HG03039 (cell line): ENCODE results near the gene NFXL1.

ENCODE experiments used
- ATAC-seq: cut with Tn5 transposase; IDR thresholded peaks from one replicate; pipeline ENCODE4 v1.9.1; 2021; ENCODE audit warnings: mild to moderate bottlenecking, moderate library complexity; ENCODE audit not compliant: unreplicated experiment

The NFXL1 gene

GRCh38 chr4:47899639-47900038 is 14.7 kb downstream of the NFXL1 start:
- no peak for ATAC-seq

DNA sequence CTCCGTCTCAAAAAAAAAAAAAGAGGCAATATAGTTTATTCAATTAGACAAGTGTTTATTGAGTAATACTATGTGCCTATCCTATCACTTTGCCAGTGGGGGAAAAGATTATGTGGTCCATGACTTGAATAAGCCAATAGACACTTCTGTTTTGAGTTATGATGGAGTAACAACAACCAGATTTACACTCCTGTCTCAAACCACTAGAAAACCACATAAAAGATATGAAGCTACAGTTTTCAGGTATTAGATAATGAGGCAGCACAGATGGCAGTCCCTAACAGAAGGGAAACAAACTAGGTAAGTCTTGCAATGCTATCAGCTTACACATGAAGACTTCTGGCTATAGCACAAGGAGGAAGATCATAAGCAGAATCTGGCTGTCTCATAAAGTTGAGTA is 22.5 kb downstream of the NFXL1 start:
- no peak for ATAC-seq

DNA sequence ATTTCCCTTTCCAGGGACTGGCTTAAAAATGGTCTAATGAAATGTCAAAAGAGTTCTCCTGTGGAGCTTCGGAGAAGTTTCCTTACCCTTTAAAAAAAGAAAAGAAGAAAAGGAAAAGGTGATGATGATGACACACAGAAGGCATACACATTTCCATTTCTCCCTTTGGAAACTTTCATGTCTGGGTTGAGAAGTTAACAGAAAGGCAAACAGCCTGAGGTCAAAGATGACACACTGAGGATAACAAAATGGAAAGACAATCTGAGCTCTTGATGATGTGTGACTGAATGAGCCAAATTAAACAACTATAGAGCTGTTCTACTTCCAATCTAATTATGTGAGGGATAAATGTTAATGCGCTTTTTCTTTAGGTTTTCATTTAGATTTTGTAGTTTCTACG is 32.2 kb downstream of the NFXL1 start:
- ATAC-seq, result no peak

DNA sequence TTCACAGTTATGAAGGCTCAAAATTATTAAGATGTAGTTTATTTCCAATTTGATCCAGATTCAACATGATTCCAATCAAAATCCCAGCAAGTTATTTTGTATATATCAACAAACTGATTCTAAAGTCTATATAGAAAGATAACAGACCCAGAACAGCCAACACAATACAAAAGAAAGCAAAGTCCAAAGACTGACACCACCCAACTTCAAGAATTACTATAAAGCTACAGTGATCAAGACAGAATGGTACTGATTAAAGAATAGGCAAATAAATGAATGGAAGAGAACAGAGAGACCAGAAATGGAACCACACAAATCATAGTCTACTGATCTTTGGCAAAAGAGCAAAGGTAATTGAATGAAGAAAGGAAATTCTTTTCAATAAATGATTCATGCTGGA is 34.9 kb downstream of the NFXL1 start:
- ATAC-seq, result no peak

DNA sequence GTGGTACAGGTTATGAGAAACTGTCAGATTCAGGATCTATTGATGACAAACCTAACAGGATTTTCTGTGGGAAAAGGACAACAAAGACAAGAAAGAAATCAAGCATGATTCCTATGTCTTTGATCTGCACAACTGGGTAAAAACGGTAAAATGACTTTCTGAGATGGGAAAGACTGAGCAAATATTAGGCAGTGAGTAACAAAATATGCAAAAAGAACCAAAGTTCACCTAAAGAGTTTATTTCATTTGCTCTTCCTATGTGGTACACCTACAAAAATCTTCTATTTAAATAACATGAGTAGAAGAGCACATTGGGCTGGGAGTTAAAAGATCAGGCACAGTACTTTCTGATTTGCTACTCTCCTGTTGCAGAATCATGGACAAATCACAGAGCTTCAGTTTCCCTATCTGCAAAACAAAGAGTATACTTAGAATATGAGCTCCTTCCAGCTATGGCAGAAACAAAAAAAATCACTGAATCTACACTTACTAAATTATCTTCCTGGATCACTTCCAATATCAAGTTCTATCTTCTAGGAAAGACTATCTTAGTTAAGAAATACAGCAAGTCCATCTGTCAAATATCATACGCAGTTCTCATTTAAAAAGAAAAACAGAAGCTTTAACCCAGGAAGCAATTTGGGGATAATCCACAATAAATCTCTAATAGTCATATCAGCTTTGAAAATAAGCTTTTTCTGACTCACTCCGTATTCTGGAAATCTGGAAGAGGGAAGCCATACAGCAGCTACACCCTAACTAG is 37.4 kb downstream of the NFXL1 start:
- ATAC-seq, result no peak

DNA sequence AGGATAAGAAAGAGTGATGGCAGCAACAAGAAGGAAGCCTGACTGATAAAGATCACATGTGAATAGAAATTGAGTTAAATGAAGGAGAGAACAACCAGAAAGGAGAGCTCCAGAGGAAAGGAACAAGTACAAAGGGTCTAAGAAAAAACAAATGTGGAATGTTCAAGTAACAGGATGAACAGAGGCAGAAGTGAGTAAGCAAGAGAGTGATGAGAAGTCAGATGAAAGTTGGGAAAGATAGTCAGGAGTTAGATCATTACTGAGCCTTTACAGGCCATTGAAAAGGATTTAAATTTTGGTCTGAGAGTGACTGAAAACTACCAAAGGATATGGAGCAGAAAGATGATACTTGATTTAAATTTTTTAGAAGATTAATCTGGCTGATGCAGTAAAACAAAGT is 38.1 kb downstream of the NFXL1 start:
- no peak for ATAC-seq

GRCh38 chr4:47873877-47874541 is 40.4 kb downstream of the NFXL1 start:
- no peak for ATAC-seq

DNA sequence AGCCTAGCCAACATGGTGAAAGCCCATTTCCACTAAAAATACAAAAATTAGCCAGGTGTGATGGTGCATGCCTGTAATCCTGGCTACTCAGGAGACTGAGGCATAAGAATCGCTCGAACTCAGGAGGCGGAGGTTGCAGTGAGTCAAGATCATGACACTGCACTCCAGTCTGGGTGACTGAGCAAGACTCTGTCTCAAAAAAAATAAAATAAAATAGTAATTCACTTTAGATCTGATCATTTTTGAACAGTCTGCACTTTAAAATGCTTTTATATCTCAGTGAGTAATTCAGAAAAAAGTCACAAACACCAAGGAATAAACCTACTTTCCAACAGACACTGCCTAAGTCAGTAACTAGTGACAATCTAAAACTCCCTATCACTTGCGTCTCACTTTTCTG is 50.9 kb downstream of the NFXL1 start:
- no peak for ATAC-seq

- no peak for ATAC-seq
These were observed 52.1 kb downstream of the NFXL1 start for GRCh38 chr4:47862297-47862696.

DNA sequence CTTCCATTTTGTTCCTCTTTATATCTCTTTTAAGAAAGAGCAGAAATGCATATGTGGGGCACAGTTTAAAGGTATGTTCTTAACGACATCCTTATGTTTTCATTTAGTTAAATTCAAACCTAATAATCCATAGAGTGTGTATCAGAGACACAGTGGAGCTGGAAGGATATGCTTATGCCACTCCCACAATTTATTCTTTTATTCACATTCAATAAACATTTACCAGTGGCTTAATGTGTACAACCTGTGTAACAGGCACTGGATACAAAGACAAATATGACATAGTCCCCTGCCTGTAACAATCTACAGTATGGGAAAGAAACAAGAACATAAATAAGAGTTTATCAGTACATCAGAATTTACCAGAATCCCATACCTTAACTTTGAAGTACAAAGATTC is 54.1 kb downstream of the NFXL1 start:
- no peak for ATAC-seq

DNA sequence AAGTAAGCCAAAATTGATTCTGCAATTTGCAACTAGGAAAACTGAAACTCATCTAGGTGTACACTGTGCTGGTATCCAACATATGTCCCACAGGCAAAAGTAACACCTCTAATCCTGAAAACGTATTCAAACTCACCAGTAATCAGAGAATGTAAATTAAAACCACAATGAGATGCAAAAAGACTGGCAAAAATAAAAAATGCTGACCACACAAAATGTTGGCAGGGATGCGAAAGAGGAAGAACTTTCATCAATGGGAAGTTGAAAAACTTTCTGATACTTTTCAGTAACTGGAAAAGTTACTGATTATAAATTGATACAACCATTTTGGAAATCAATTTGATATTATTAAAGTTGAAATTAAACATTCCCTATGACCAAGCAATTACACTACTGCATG is 56.4 kb downstream of the NFXL1 start:
- no peak for ATAC-seq

DNA sequence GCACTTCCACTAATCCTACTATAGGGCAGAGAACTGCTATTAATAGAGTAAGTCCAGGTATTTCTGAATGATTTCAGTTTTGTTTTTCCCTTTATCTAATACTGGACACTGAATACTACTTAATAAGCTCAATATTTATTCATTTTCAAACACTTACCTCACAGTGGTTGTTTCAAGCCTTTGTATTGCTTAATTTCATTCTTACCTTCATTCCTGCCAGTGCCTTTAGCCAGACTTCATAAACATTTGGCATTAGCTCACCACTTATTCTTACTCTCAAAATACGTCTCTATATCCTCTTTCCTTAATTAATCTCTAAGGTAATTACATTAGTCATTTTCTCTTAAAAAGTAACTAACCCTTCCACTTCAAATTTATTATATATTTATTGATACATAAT is 57.7 kb downstream of the NFXL1 start:
- no peak for ATAC-seq

- no peak for ATAC-seq
These were observed 59.0 kb downstream of the NFXL1 start for GRCh38 chr4:47855350-47855749.

DNA sequence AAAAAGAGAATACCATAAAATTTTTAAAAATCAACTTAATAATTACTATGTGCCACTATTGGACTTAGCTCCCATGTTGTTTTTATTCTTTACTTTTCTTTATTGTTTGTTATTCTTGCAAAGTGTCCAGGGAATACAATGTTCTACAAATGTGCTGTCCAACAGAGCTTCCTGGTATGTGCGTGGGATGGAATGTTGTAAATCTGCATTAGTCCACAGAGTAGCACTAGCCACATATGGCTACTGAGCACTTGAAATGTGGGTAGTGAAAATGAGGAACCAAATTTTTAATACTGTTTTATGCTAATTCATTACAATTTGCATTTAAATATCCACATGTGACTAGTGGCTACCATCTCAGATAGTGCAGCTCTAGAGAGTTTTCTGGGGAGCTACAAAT is 62.2 kb downstream of the NFXL1 start:
- no peak for ATAC-seq

GRCh38 chr4:47849466-47849865 is 64.9 kb downstream of the NFXL1 start:
- no peak for ATAC-seq

DNA sequence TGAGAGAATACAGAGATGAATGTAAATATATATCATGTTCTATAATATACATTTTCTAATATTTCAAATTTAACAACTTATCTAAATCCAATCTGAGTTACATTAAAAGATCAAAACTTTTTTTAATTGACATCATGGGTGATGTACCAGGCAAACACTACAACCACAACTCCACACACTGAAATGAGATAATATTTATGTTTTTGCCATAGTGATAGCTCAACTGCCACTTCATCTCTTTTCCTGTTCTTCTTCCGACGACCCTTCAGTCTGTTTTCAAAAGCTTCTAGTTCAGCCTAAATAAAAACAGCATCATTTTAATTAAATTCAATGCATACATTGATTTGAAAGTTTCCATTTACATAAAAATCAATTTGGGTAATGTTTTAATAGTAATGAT is 66.3 kb downstream of the NFXL1 start:
- no peak for ATAC-seq

DNA sequence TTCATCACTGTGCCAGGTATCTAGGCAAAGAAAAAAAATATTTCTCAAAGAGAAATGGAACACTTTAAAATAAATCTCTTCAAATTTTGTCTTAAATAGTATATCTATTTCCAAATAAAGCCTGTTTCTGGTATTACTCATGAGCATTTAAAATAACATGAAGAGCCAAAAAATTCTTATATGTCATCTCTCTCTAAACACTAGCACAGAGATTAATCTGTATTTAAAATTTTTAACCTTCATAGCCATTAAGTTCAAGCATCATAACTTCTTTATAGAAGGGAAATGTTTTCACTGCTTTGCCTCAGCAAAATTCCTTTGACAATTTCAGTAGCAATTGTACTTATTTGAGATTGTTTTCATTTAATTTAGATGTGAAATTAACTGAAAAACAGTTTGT is 71.4 kb downstream of the NFXL1 start:
- ATAC-seq, result no peak

DNA sequence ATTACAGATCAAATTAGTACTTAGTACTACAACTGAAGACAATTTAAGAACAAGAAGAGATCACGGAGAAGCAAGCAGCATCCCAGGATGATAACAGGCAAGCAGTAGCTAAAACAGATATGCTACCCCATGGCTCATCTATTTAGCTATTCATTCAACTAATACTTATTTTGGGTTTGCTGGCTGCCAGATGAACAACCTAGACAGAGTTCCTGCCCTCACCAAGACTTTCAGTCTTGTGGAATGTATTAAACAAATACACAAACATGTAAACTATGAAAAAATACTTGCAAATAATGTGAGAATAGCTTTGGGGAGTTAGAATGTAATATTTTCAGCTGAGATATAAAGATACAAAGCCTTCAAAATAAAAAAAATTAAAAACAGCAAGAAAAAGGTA is 74.1 kb downstream of the NFXL1 start:
- no peak for ATAC-seq

- peak; percentile 66 for ATAC-seq
These were observed 75.1 kb downstream of the NFXL1 start for GRCh38 chr4:47839259-47839658.

DNA sequence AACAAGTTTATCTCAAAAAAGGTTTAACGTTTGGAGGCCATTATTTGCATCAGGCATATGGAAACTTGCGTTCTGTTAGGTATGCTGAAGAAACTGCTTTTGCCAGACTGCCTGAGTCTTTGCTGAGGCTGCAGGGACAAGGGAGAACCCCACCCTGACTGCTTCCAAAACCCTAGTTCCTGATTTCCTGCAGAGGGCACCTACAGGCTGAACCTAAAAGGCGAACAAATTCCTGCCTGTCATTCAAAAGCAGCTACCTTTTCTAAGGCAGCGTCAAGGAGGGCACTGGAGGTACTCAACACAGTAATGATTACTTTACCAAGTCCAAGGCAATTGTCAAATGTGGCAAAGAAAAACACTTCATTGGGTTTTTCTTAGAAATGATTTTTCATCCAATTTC is 75.9 kb downstream of the NFXL1 start:
- no peak for ATAC-seq

- ATAC-seq, result no peak
These were observed 76.5 kb downstream of the NFXL1 start, which contains the start of gene CORIN for GRCh38 chr4:47837908-47838294. TSS of gene CORIN (minus strand) at chr4:47838067. CDS start at chr4:47837949, 118 bp downstream.

DNA sequence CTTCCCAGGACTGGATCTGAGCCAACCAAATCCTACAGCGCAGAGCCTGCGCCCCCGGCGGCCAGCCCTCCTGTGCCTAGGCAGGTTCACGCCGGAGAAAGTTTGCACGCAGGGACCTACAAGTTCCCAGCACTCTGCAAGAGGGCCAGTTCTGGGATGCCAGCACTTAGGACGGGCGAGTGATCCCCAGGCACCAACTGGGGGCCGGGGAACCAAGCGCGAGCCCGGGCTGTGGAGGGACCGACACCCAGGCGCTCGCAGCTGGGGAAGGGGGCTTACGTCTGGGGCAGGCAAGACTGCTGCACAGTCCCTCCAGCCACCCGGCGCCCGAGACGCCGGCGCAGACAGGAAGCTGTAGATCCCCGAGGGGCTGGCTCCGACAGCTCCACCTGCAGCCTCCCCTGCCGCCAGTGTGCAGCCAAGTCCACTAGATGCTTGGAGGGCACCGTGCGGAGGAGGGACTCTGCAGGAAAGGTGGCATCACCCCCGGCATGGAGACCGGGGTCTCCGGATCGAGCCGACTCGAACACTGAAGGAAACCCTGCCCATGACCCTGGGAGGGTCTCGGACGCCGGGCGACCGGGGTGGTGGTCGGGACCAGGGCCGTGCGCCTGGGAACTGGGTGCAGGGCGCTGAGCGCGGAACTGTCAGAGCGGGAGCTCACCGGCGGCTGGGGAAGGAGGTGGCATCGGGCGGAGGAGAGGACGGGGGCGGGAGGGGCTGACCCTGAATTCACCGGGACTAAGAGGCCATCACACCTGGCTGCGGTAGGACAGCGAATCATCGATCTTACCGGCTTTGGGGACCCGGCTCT is 77.1 kb downstream of the NFXL1 start:
- peak; percentile 50 for ATAC-seq
